NB4 (cell line): Measurements from ENCODE around the gene FRZB.

Experiments
- DNase-seq: peaks from one replicate; pipeline ENCODE4 v3.0.0; 2010; ENCODE audit warnings: low read depth
- H3K4me3 ChIP-seq: one replicate; pipeline ENCODE4 v1.5.1; 2011; ENCODE audit warnings: mild to moderate bottlenecking, low read depth, low read length, moderate library complexity
- MYC ChIP-seq: IDR thresholded peaks from 2 replicates; pipeline ENCODE4 v1.6.1; 2011; ENCODE audit warnings: low read depth, low read length
- POLR2A ChIP-seq: IDR thresholded peaks from 2 replicates; pipeline ENCODE4 v1.6.1; 2011; ENCODE audit warnings: mild to moderate bottlenecking; ENCODE audit not compliant: insufficient read length; ENCODE audit errors: extremely low read depth
- TF ChIP-seq, protein P1 (sequence below): IDR thresholded peaks from one replicate; pipeline ENCODE4 v1.5.1; 2012; ENCODE audit warnings: low read depth, low read length
- TF ChIP-seq, protein P2 (sequence below): IDR thresholded peaks from 2 replicates; pipeline ENCODE4 v1.6.1; 2011; ENCODE audit warnings: low read depth, low read length

FRZB gene

DNA sequence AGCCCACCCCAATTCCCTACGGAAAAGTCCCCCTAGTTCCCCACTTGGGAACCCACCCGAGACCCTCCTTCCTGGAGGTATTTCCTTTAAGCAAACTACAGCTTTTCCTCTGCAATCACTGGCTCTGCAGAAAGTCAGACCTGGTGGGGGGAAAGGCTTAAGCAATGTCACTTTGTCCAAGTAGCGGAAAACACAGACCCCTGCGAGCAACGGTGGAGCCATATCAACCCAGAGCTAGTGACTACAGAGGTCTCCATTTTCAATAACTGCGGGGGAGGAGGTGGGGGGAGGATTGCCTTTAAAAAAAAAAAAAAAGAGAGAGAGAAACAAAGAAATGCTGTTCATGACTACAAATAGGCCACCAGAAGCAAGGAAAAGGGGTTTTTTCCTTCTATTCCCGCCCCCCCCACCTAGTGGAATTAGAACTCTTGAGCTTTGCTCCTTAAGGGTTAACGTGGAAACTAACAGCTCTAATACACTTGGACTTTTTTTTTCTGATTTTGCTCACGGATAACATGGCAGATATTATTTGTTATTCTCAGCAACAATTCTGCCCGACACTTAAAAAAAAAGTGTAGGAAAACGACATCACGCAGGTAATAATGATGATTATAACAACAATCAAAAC, 1.1 kb upstream of the FRZB start:
- no peak for DNase-seq
- H3K4me3 ChIP-seq, result no peak overlapping the region
- TF ChIP-seq, protein P1, sequence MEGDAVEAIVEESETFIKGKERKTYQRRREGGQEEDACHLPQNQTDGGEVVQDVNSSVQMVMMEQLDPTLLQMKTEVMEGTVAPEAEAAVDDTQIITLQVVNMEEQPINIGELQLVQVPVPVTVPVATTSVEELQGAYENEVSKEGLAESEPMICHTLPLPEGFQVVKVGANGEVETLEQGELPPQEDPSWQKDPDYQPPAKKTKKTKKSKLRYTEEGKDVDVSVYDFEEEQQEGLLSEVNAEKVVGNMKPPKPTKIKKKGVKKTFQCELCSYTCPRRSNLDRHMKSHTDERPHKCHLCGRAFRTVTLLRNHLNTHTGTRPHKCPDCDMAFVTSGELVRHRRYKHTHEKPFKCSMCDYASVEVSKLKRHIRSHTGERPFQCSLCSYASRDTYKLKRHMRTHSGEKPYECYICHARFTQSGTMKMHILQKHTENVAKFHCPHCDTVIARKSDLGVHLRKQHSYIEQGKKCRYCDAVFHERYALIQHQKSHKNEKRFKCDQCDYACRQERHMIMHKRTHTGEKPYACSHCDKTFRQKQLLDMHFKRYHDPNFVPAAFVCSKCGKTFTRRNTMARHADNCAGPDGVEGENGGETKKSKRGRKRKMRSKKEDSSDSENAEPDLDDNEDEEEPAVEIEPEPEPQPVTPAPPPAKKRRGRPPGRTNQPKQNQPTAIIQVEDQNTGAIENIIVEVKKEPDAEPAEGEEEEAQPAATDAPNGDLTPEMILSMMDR, result no peak
- TF ChIP-seq, protein P2, sequence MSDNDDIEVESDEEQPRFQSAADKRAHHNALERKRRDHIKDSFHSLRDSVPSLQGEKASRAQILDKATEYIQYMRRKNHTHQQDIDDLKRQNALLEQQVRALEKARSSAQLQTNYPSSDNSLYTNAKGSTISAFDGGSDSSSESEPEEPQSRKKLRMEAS, result no peak
- TF ChIP-seq POLR2A, result no peak
- no peak for TF ChIP-seq MYC

GRCh38 chr2:182866095-182866460, 359 bp downstream of the FRZB start:
- TF ChIP-seq, protein P1, result no peak
- TF ChIP-seq, protein P2, result no peak
- TF ChIP-seq POLR2A, result no peak
- TF ChIP-seq MYC, result no peak
- no peak for DNase-seq
- no peak overlapping the region for H3K4me3 ChIP-seq

DNA sequence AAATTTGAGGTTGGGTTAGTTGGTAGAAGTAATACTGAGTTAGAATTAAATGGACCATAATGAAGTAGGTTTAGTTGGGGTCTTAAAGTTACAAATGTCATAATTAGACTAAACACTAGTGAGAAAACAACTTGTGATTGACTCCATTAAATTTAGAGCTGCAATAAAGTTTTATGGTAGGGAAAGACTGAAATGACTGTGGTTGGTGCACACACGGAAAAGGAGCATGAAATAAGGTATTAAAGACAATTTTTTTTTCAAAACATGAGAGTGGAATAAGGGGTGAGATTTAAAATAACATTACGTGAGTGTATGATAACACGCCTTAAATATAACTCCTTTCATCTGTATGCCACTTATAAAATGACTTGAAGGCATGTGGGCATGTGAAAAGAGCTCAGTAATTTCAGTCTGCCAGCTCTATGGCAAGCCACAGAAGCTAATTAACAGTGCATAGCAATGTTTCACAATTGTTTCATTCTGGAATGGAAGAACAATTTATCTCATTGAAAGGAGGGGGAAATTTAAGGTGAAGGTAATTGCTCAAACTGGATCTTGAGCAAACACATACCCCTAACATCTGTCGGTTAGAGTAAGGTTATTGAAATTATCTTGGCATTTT, 1.4 kb downstream of the FRZB start:
- H3K4me3 ChIP-seq, result no peak overlapping the region
- DNase-seq, result no peak
- no peak for TF ChIP-seq POLR2A
- no peak for TF ChIP-seq MYC
- TF ChIP-seq, protein P1, result no peak
- TF ChIP-seq, protein P2, result no peak

DNA sequence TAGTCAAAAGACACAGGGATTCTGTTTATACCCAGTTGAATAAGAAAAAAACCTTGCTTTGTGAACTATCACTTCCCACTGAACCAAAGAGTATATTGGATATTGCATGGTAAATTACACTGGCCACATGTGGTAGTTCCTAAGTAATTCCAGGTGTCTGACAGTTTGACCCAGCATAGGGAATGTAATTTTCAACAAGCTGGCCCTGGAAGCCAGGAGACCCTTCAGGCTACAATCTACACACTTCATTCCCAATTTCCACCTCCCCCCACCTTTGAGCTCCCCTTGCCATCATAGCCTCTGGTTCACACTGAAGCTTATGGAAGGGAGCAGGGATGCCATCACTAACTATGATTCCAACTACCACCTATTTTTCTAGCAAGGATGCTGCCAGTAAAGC, 2.8 kb downstream of the FRZB start:
- no peak for DNase-seq
- no peak overlapping the region for H3K4me3 ChIP-seq
- TF ChIP-seq MYC, result no peak
- TF ChIP-seq POLR2A, result no peak
- TF ChIP-seq, protein P2, result no peak
- TF ChIP-seq, protein P1, result no peak

DNA sequence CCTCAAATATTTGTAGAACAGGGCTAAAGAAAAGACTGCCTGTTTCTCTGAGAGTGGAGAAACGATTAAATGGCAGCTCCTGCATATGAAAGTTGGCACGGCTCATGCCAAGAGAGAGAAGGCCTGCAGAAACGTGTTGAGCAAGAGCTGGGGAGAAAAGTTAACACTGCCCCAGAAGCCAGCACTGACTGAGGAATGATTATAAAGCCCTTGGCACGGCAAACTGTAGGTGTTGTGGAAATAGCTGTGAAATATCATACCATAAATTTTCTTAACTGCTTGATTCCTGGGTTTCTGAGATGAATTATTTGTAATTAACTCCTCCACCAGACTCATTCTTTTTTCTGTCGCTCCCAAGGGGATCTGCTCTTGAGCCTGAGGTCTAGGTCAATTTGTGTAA, 4.3 kb downstream of the FRZB start:
- no peak overlapping the region for H3K4me3 ChIP-seq
- DNase-seq, result no peak
- TF ChIP-seq, protein P2, result no peak
- TF ChIP-seq POLR2A, result no peak
- TF ChIP-seq, protein P1, result no peak
- TF ChIP-seq MYC, result no peak
